Activated T-cell treated with anti-CD3 and anti-CD28 coated beads for 24 hours (primary cell): ENCODE measurements around the gene HCN4.

ENCODE experiments used
- DNase-seq: peaks from one replicate; pipeline ENCODE4 v3.0.0-alpha.2; 2020; ENCODE audit warnings: low read depth

HCN4 gene

GRCh38 chr15:73378089-73378488 lies 9.3 kb upstream of the HCN4 start:
- no peak for DNase-seq

- DNase-seq: no peak
Measured at GRCh38 chr15:73375755-73376305, 7.1 kb upstream of the HCN4 start.

GRCh38 chr15:73375012-73375411 lies 6.3 kb upstream of the HCN4 start:
- DNase-seq: no peak

- no peak for DNase-seq
Measured at GRCh38 chr15:73374604-73375003, 5.8 kb upstream of the HCN4 start.

- DNase-seq: no peak
Measured at GRCh38 chr15:73373221-73373620, 4.5 kb upstream of the HCN4 start.

- DNase-seq: no peak
Measured at GRCh38 chr15:73371812-73372211, 3.1 kb upstream of the HCN4 start.

- no peak for DNase-seq
Measured at GRCh38 chr15:73370151-73370550, 1.4 kb upstream of the HCN4 start.

- no peak for DNase-seq
Measured at GRCh38 chr15:73369154-73369694, 466 bp upstream of the HCN4 start.

GRCh38 chr15:73367624-73368300 lies 996 bp downstream of the HCN4 start:
- no peak for DNase-seq

- no peak for DNase-seq
Measured at GRCh38 chr15:73366766-73367623, 1.8 kb downstream of the HCN4 start.

- no peak for DNase-seq
Measured at GRCh38 chr15:73364070-73364469, 4.7 kb downstream of the HCN4 start.

GRCh38 chr15:73362900-73363299 lies 5.9 kb downstream of the HCN4 start:
- no peak for DNase-seq

- DNase-seq: no peak
Measured at GRCh38 chr15:73361337-73361736, 7.4 kb downstream of the HCN4 start.

- no peak for DNase-seq
Measured at GRCh38 chr15:73359651-73360050, 9.1 kb downstream of the HCN4 start.

GRCh38 chr15:73357999-73358665 lies 10.6 kb downstream of the HCN4 start:
- DNase-seq: no peak

GRCh38 chr15:73355612-73356265 lies 13.0 kb downstream of the HCN4 start:
- DNase-seq: no peak

- DNase-seq: no peak
Measured at GRCh38 chr15:73354241-73354640, 14.5 kb downstream of the HCN4 start.

- DNase-seq: no peak
Measured at GRCh38 chr15:73353734-73354133, 15.0 kb downstream of the HCN4 start.

GRCh38 chr15:73352082-73352481 lies 16.7 kb downstream of the HCN4 start:
- no peak for DNase-seq

- no peak for DNase-seq
Measured at GRCh38 chr15:73349191-73349590, 19.6 kb downstream of the HCN4 start.

GRCh38 chr15:73346735-73347312 lies 21.9 kb downstream of the HCN4 start:
- peak; percentile 6 for DNase-seq
